DMS79 treated with DMSO at 0.1 percent for 48 hours (cell line): Measurements from ENCODE around the gene ZIC4.

ENCODE experiments used
- DNase-seq: peaks from one replicate; lab custom pipeline; 2025; lab: John Stamatoyannopoulos, UW

Gene ZIC4

GRCh38 chr3:147370349-147370748 lies 36.0 kb downstream of the ZIC4 start:
- DNase-seq: no peak

GRCh38 chr3:147369661-147370123 lies 36.7 kb downstream of the ZIC4 start:
- no peak for DNase-seq

- DNase-seq: no peak
Measured at GRCh38 chr3:147369231-147369630, 37.1 kb downstream of the ZIC4 start.

- no peak for DNase-seq
Measured at GRCh38 chr3:147368561-147369221, 37.7 kb downstream of the ZIC4 start.

GRCh38 chr3:147368151-147368550 lies 38.2 kb downstream of the ZIC4 start:
- DNase-seq: no peak

GRCh38 chr3:147367676-147368075 lies 38.7 kb downstream of the ZIC4 start:
- DNase-seq: no peak

GRCh38 chr3:147365196-147366115 lies 40.9 kb downstream of the ZIC4 start:
- no peak for DNase-seq

- no peak for DNase-seq
Measured at GRCh38 chr3:147364771-147365170, 41.6 kb downstream of the ZIC4 start.

GRCh38 chr3:147361454-147362420 lies 44.6 kb downstream of the ZIC4 start:
- peak; percentile 35 for DNase-seq

GRCh38 chr3:147360646-147361453 lies 45.5 kb downstream of the ZIC4 start:
- peak; percentile 51 for DNase-seq

- no peak for DNase-seq
Measured at GRCh38 chr3:147360051-147360439, 46.3 kb downstream of the ZIC4 start.

GRCh38 chr3:147359177-147360050 lies 46.9 kb downstream of the ZIC4 start:
- no peak for DNase-seq

- DNase-seq: peak; percentile 16
Measured at GRCh38 chr3:147358144-147358992, 48.0 kb downstream of the ZIC4 start.

- DNase-seq: no peak
Measured at GRCh38 chr3:147356909-147357900, 49.1 kb downstream of the ZIC4 start.

- no peak for DNase-seq
Measured at GRCh38 chr3:147356145-147356908, 50.0 kb downstream of the ZIC4 start.

GRCh38 chr3:147355753-147356090 lies 50.6 kb downstream of the ZIC4 start:
- DNase-seq: no peak

GRCh38 chr3:147355084-147355752 lies 51.1 kb downstream of the ZIC4 start:
- DNase-seq: no peak
